Measurements from ENCODE around the gene ISM1.

DNA sequence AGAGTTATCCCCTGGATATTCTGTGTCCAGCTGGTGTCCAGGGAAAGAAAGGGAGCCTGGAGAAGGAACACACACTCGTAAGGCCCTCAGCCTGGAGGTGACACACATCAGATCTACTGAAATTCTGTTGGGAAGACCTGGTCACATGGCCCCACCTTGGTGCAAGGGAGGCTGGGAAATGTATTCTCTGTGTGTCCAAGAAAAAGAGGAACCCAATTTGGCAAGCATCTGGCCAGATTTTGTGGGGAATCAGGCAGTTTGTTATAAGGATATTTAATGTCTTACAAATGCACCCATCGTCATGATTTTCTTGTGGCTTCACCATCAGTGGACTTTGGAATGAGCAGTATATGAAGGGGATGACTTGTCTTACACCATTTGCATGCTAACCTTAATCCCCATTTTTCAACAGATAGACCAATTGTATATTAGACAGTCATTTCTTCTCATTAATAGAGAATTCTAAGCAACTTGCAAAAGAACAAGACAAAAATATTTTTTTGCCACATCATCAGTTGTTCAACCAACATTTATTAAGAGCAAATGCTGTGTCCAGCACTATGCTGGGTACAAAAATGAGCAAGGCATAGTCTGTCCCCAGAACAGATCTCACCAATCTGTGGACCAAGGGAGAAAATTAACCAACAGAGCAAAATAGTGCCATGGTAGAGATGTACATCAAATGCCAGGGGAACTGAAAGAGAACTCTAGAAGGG is 59.7 kb downstream of the ISM1 start:
- TF ChIP-seq, protein P1, sequence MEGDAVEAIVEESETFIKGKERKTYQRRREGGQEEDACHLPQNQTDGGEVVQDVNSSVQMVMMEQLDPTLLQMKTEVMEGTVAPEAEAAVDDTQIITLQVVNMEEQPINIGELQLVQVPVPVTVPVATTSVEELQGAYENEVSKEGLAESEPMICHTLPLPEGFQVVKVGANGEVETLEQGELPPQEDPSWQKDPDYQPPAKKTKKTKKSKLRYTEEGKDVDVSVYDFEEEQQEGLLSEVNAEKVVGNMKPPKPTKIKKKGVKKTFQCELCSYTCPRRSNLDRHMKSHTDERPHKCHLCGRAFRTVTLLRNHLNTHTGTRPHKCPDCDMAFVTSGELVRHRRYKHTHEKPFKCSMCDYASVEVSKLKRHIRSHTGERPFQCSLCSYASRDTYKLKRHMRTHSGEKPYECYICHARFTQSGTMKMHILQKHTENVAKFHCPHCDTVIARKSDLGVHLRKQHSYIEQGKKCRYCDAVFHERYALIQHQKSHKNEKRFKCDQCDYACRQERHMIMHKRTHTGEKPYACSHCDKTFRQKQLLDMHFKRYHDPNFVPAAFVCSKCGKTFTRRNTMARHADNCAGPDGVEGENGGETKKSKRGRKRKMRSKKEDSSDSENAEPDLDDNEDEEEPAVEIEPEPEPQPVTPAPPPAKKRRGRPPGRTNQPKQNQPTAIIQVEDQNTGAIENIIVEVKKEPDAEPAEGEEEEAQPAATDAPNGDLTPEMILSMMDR (IDR thresholded peaks at IDR 0.05; ENCODE audit: extremely low read depth in 1 of 2, insufficient read depth in 1 of 2, low read depth in 1 of 2, low read length in 2 of 2), result no peak
- TF ChIP-seq POLR2A (IDR thresholded peaks at IDR 0.05; ENCODE audit: low read depth, low read length), result no peak
- no peak for TF ChIP-seq MAX (IDR thresholded peaks at IDR 0.05; ENCODE audit: insufficient read depth, insufficient read length)
- TF ChIP-seq GATA2 (IDR thresholded peaks at IDR 0.05; ENCODE audit: insufficient read depth, insufficient read length, low read depth, low read length), result no peak
- TF ChIP-seq POLR2AphosphoS5 (IDR thresholded peaks at IDR 0.05; ENCODE audit: insufficient read depth, low read depth, low read length), result no peak
- TF ChIP-seq FOS (IDR thresholded peaks at IDR 0.05; ENCODE audit: borderline replicate concordance, insufficient read depth, low read length), result no peak
- TF ChIP-seq MYC (IDR thresholded peaks at IDR 0.05; ENCODE audit: low read depth, low read length), result no peak
- no peak for TF ChIP-seq EZH2 (IDR thresholded peaks at IDR 0.05; ENCODE audit: borderline replicate concordance, low read depth, low read length, severe bottlenecking)

All from endothelial cell of umbilical vein (primary cell).